Measurements from ENCODE around the gene PDSS2.
"Not testable (repeated sequence)": the region's sequence is repeated elsewhere in the genome, so short reads cannot be mapped to it uniquely, and the experiment has no call there.

Gene PDSS2

GRCh38 chr6:107180099-107180498 lies 279.3 kb downstream of the PDSS2 start:
- DNase-seq (ENCODE audit: low read depth) = no peak
- TF ChIP-seq CTCF (IDR thresholded peaks at IDR 0.05; ENCODE audit: low read depth, low read length) (no peak), MYC (IDR thresholded peaks at IDR 0.05; ENCODE audit: low read depth, low read length) (no peak), MAX (IDR thresholded peaks at IDR 0.05; ENCODE audit: low read depth, low read length) (no peak), POLR2A (IDR thresholded peaks at IDR 0.05; ENCODE audit: extremely low read depth, insufficient read length) (no peak)
- no peak overlapping the region for H3K4me3 ChIP-seq (ENCODE audit: low read depth, low read length)

- H3K4me3 ChIP-seq (ENCODE audit: low read depth, low read length) = no peak overlapping the region
- TF ChIP-seq CTCF (IDR thresholded peaks at IDR 0.05; ENCODE audit: low read depth, low read length) (peak; percentile 40), MAX (IDR thresholded peaks at IDR 0.05; ENCODE audit: low read depth, low read length) (no peak)
- DNase-seq (ENCODE audit: low read depth) = peak; percentile 60
Measured at GRCh38 chr6:107179004-107179403, 280.4 kb downstream of the PDSS2 start.

- H3K4me3 ChIP-seq (ENCODE audit: low read depth, low read length) = no peak overlapping the region
- DNase-seq (ENCODE audit: low read depth) = no peak
- TF ChIP-seq CTCF (IDR thresholded peaks at IDR 0.05; ENCODE audit: low read depth, low read length) = no peak
Measured at GRCh38 chr6:107173779-107174178, 285.6 kb downstream of the PDSS2 start.

- no peak for TF ChIP-seq CTCF (IDR thresholded peaks at IDR 0.05; ENCODE audit: low read depth, low read length)
- no peak for TF ChIP-seq MAX (IDR thresholded peaks at IDR 0.05; ENCODE audit: low read depth, low read length)
- TF ChIP-seq MYC (IDR thresholded peaks at IDR 0.05; ENCODE audit: low read depth, low read length) = no peak
- no peak for TF ChIP-seq POLR2A (IDR thresholded peaks at IDR 0.05; ENCODE audit: extremely low read depth, insufficient read length)
- no peak for DNase-seq (ENCODE audit: low read depth)
- no peak overlapping the region for H3K4me3 ChIP-seq (ENCODE audit: low read depth, low read length)
Measured at GRCh38 chr6:107171513-107171912, 287.9 kb downstream of the PDSS2 start.

- not testable (repeated sequence) for DNase-seq (ENCODE audit: low read depth); H3K4me3 ChIP-seq (ENCODE audit: low read depth, low read length)
Measured at GRCh38 chr6:107164299-107164698, 295.1 kb downstream of the PDSS2 start.

GRCh38 chr6:107161521-107161920 lies 297.8 kb downstream of the PDSS2 start:
- TF ChIP-seq CTCF (IDR thresholded peaks at IDR 0.05; ENCODE audit: low read depth, low read length) (no peak), POLR2A (IDR thresholded peaks at IDR 0.05; ENCODE audit: extremely low read depth, insufficient read length) (no peak), MYC (IDR thresholded peaks at IDR 0.05; ENCODE audit: low read depth, low read length) (no peak), MAX (IDR thresholded peaks at IDR 0.05; ENCODE audit: low read depth, low read length) (no peak)
- no peak overlapping the region for H3K4me3 ChIP-seq (ENCODE audit: low read depth, low read length)
- no peak for DNase-seq (ENCODE audit: low read depth)

GRCh38 chr6:107156617-107157016 lies 302.7 kb downstream of the PDSS2 start:
- TF ChIP-seq CTCF (IDR thresholded peaks at IDR 0.05; ENCODE audit: low read depth, low read length) (no peak), POLR2A (IDR thresholded peaks at IDR 0.05; ENCODE audit: extremely low read depth, insufficient read length) (no peak), MAX (IDR thresholded peaks at IDR 0.05; ENCODE audit: low read depth, low read length) (no peak), MYC (IDR thresholded peaks at IDR 0.05; ENCODE audit: low read depth, low read length) (no peak)
- H3K4me3 ChIP-seq (ENCODE audit: low read depth, low read length) = no peak overlapping the region
- DNase-seq (ENCODE audit: low read depth) = no peak
